Vagina (tissue), 2 donors: ENCODE results near the gene MND1. TPM values are rescaled to one million over a fixed set of nuclear protein-coding genes. Genes with fewer than 3 reads are reported as not detected.

Experiments used
- DNase-seq, 2 donors: peaks; one replicate each; pipeline ENCODE4 v3.0.0-alpha.2; 2017; ENCODE audit errors: extremely low spot score in 2 of 2
- H3K27ac ChIP-seq: fragments of 200-600 bp; sonication (generic); one replicate; pipeline ENCODE4 v1.5.1; 2019
- H3K27me3 ChIP-seq: fragments of 200-600 bp; sonication (generic); one replicate; pipeline ENCODE4 v1.5.1; 2019
- H3K36me3 ChIP-seq, 2 donors: fragments of 200-600 bp; sonication (generic); one replicate each; pipeline ENCODE4 v1.5.1; 2017 to 2019
- H3K4me1 ChIP-seq: fragments of 200-600 bp; sonication (generic); one replicate; pipeline ENCODE4 v1.5.1; 2019
- H3K4me3 ChIP-seq, 2 donors: fragments of 200-600 bp; sonication (generic); 1 replicate in 1 of 2; 2 replicates in 1 of 2; pipeline ENCODE4 v1.5.1; 2016 to 2019
- H3K9me3 ChIP-seq: fragments of 200-600 bp; sonication (generic); one replicate; pipeline ENCODE4 v1.5.1; 2019
- CTCF ChIP-seq, 3 experiments: fragments of 450-650 bp in 2 of 3; fragments of 200-600 bp in 1 of 3; sonication (generic) in 1 of 3; IDR thresholded peaks; one replicate each; pipeline ENCODE4 v1.5.1; 2017 to 2019; ENCODE audit warnings: antibody characterized with exemption in 3 of 3, mild to moderate bottlenecking in 2 of 3, moderate library complexity in 2 of 3
- POLR2A ChIP-seq, 2 donors: fragments of 450-650 bp; IDR thresholded peaks; one replicate each; pipeline ENCODE4 v1.6.1; 2017; ENCODE audit warnings: antibody characterized with exemption in 2 of 2, mild to moderate bottlenecking in 2 of 2, moderate library complexity in 2 of 2
- POLR2AphosphoS5 ChIP-seq, 2 donors: sonication (generic); formaldehyde crosslinking; IDR thresholded peaks; one replicate each; pipeline ENCODE4 v1.9.0; 2017; ENCODE audit warnings: antibody characterized with exemption in 2 of 2, mild to moderate bottlenecking in 2 of 2, low read depth in 1 of 2; ENCODE audit not compliant: insufficient read depth in 1 of 2
- intact Hi-C: fragments of 100-400 bp; cut with DNase I; formaldehyde crosslinking; loops from one replicate; pipeline ENCODE4 v1.15.1; 2023
- total RNA-seq: library from RNA; depleted of rRNA; stranded (reverse); fragments of >200 nt; gene quantifications from one replicate; pipeline ENCODE4 v1.2.3, GENCODE V29; 2016

The MND1 gene
- total RNA-seq, 1 donor from 2014 or later, result not detected

- Histone ChIP-seq H3K27ac (no peak overlapping the region), H3K36me3 (peaks cover 0 to 2% of the 10 kb centered on the region in 2 donors), H3K9me3 (no peaks in the 10 kb centered on the region), H3K4me3 (no peak overlapping the region), H3K4me1 (no peaks in the 10 kb centered on the region), H3K27me3 (no peaks in the 10 kb centered on the region)
- intact Hi-C loops, result no loop called here
- DNase-seq, result no peak
- no peak for TF ChIP-seq POLR2AphosphoS5 (IDR thresholded peaks at IDR 0.05; ENCODE audit: insufficient read depth in 1 of 2, low read depth in 1 of 2)
- no peak for TF ChIP-seq POLR2A (IDR thresholded peaks at IDR 0.05)
- no peak for TF ChIP-seq CTCF (IDR thresholded peaks at IDR 0.05)
Observed at GRCh38 chr4:153335665-153336064, 8.8 kb upstream of the MND1 start.

- TF ChIP-seq CTCF (IDR thresholded peaks at IDR 0.05), result no peak
- TF ChIP-seq POLR2AphosphoS5 (IDR thresholded peaks at IDR 0.05; ENCODE audit: insufficient read depth in 1 of 2, low read depth in 1 of 2), result no peak
- no peak for TF ChIP-seq POLR2A (IDR thresholded peaks at IDR 0.05)
Observed at GRCh38 chr4:153337686-153338085, 6.8 kb upstream of the MND1 start.

GRCh38 chr4:153341575-153342090, 2.9 kb upstream of the MND1 start:
- TF ChIP-seq CTCF (IDR thresholded peaks at IDR 0.05), result no peak
- no peak for TF ChIP-seq POLR2A (IDR thresholded peaks at IDR 0.05)
- no peak for TF ChIP-seq POLR2AphosphoS5 (IDR thresholded peaks at IDR 0.05; ENCODE audit: insufficient read depth in 1 of 2, low read depth in 1 of 2)
- Histone ChIP-seq H3K27ac (no peak overlapping the region), H3K27me3 (no peaks in the 10 kb centered on the region), H3K9me3 (no peaks in the 10 kb centered on the region), H3K36me3 (no peaks in the 10 kb centered on the region), H3K4me1 (no peaks in the 10 kb centered on the region), H3K4me3 (no peak overlapping the region)
- intact Hi-C loops, result no loop called here
- DNase-seq, result no peak

More at GRCh38 chr4:153337686-153338085, 6.8 kb upstream of the MND1 start:
- Histone ChIP-seq H3K4me1 (no peaks in the 10 kb centered on the region), H3K27ac (no peak overlapping the region), H3K36me3 (no peaks in the 10 kb centered on the region), H3K9me3 (no peaks in the 10 kb centered on the region), H3K4me3 (no peak overlapping the region), H3K27me3 (no peaks in the 10 kb centered on the region)
- no peak for DNase-seq
- intact Hi-C loops, result no loop called here

- intact Hi-C loops, result no loop called here
- no peak overlapping the region for H3K27ac ChIP-seq
- TF ChIP-seq POLR2A (IDR thresholded peaks at IDR 0.05) (no peak), CTCF (IDR thresholded peaks at IDR 0.05) (no peak), POLR2AphosphoS5 (IDR thresholded peaks at IDR 0.05; ENCODE audit: insufficient read depth in 1 of 2, low read depth in 1 of 2) (no peak)
Observed at GRCh38 chr4:153342751-153343552, 1.5 kb upstream of the MND1 start.

More at GRCh38 chr4:153342751-153343552, 1.5 kb upstream of the MND1 start:
- no peak for DNase-seq
- H3K4me1 ChIP-seq, result no peaks in the 10 kb centered on the region
- H3K27me3 ChIP-seq, result no peaks in the 10 kb centered on the region
- H3K4me3 ChIP-seq, result no peak overlapping the region
- no peaks in the 10 kb centered on the region for H3K9me3 ChIP-seq
- no peaks in the 10 kb centered on the region for H3K36me3 ChIP-seq
